Measurements from ENCODE around the gene STOM.

STOM gene

GRCh38 chr9:121304707-121305106, 65.3 kb downstream of the STOM start (continued):
- no peak for TF ChIP-seq PRDM2 (tag by site-specific recombination; IDR thresholded peaks at IDR 0.05; ENCODE audit: borderline replicate concordance)
- no peak for TF ChIP-seq HOXC10 (CRISPR knock-in tag; IDR thresholded peaks at IDR 0.05)

- no peaks in the 10 kb centered on the region for H3K9me3 ChIP-seq (ENCODE audit: control insufficient read depth, insufficient read depth, low read depth, low read length)
- H3K36me3 ChIP-seq (ENCODE audit: control insufficient read depth in 2 of 2, insufficient read depth in 1 of 2, low read length in 2 of 2): peaks cover 0 to 25% of the 10 kb centered on the region in 2 experiments; a peak in 1 of 3 replicates
- no peak overlapping the region for H3K4me3 ChIP-seq (ENCODE audit: low read depth, low read length)
- H3K27ac ChIP-seq (ENCODE audit: extremely low read depth, low read depth, low read length): no peak overlapping the region
- CTCF ChIA-PET: interaction anchor here (0.6 to 4.5 kb wide), 6 partner anchors 12 to 718 kb away, joined by 3 to 27 read pairs (median 4); no protein-coding TSS in a partner anchor
- POLR2A ChIA-PET: interaction anchor here (0.9 kb wide), 1 partner anchor 10 kb away, joined by 4 read pairs; no protein-coding TSS in a partner anchor
- H3K4me1 ChIP-seq (ENCODE audit: control insufficient read depth, insufficient read depth, low read length): 0 out of 2 replicates have a peak, but pooled peaks cover 2% of the 10 kb centered on the region
- TF ChIP-seq YY1 (tag by site-specific recombination; IDR thresholded peaks at IDR 0.05): no peak
- no peak for TF ChIP-seq IKZF3 (tag by site-specific recombination; IDR thresholded peaks at IDR 0.05)
- no peak for TF ChIP-seq ZNF18 (tag by site-specific recombination; IDR thresholded peaks at IDR 0.05)
- no peak for TF ChIP-seq TSHZ1 (tag by site-specific recombination; IDR thresholded peaks at IDR 0.05; ENCODE audit: borderline replicate concordance)
- no peak for TF ChIP-seq ZNF571 (tag by site-specific recombination; IDR thresholded peaks at IDR 0.05)
- TF ChIP-seq ZIC2 (tag by site-specific recombination; IDR thresholded peaks at IDR 0.05): no peak
- TF ChIP-seq KLF16 (tag by site-specific recombination; IDR thresholded peaks at IDR 0.05): no peak
- TF ChIP-seq ZNF521 (tag by site-specific recombination; IDR thresholded peaks at IDR 0.05): no peak
- TF ChIP-seq ZNF223 (tag by site-specific recombination; IDR thresholded peaks at IDR 0.05): no peak
- no peak for TF ChIP-seq ZNF146 (tag by site-specific recombination; IDR thresholded peaks at IDR 0.05)
- no peak for TF ChIP-seq ZNF214 (tag by site-specific recombination; IDR thresholded peaks at IDR 0.05; ENCODE audit: borderline replicate concordance)
- TF ChIP-seq ZNF211 (tag by site-specific recombination; IDR thresholded peaks at IDR 0.05; ENCODE audit: low read depth): no peak
- no peak for TF ChIP-seq ZNF175 (tag by site-specific recombination; IDR thresholded peaks at IDR 0.05)
- no peak for TF ChIP-seq SCRT2 (tag by site-specific recombination; IDR thresholded peaks at IDR 0.05)
- TF ChIP-seq ZNF311 (tag by site-specific recombination; IDR thresholded peaks at IDR 0.05; ENCODE audit: borderline replicate concordance): no peak
- TF ChIP-seq ZNF23 (tag by site-specific recombination; IDR thresholded peaks at IDR 0.05; ENCODE audit: borderline replicate concordance): no peak
- no peak for TF ChIP-seq KLF8 (tag by site-specific recombination; IDR thresholded peaks at IDR 0.05)
- no peak for TF ChIP-seq PRDM10 (tag by site-specific recombination; IDR thresholded peaks at IDR 0.05)
Observed at GRCh38 chr9:121303456-121304451, 66.3 kb downstream of the STOM start.
